ENCODE results near the gene PERP.

DNA sequence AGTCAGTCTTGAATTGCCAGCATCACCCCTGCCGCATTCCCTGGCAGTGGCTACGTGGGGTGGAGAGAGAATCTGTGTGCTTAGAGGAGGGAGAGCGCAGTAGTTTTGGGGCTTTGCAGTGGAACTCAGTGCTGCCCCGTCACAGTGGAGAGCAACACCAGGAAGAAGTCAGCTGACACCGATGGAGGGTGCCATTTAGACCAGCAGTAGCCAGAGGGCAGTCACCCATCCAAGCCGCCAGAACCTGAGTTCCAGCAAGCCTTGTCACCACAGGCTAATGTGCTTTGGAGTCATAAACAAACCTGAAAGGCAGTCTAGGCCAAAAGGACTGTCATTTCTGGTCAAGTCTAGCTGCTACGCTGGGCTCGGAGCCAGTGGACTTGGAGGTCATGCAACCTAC is 22.0 kb upstream of the PERP start:
- TF ChIP-seq, protein P1, sequence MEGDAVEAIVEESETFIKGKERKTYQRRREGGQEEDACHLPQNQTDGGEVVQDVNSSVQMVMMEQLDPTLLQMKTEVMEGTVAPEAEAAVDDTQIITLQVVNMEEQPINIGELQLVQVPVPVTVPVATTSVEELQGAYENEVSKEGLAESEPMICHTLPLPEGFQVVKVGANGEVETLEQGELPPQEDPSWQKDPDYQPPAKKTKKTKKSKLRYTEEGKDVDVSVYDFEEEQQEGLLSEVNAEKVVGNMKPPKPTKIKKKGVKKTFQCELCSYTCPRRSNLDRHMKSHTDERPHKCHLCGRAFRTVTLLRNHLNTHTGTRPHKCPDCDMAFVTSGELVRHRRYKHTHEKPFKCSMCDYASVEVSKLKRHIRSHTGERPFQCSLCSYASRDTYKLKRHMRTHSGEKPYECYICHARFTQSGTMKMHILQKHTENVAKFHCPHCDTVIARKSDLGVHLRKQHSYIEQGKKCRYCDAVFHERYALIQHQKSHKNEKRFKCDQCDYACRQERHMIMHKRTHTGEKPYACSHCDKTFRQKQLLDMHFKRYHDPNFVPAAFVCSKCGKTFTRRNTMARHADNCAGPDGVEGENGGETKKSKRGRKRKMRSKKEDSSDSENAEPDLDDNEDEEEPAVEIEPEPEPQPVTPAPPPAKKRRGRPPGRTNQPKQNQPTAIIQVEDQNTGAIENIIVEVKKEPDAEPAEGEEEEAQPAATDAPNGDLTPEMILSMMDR (IDR thresholded peaks at IDR 0.05): no peak
- no peak for TF ChIP-seq POLR2A (IDR thresholded peaks at IDR 0.05)

All from uterus (tissue), 2 donors.